ENCODE data around the gene GALNT11.

DNA sequence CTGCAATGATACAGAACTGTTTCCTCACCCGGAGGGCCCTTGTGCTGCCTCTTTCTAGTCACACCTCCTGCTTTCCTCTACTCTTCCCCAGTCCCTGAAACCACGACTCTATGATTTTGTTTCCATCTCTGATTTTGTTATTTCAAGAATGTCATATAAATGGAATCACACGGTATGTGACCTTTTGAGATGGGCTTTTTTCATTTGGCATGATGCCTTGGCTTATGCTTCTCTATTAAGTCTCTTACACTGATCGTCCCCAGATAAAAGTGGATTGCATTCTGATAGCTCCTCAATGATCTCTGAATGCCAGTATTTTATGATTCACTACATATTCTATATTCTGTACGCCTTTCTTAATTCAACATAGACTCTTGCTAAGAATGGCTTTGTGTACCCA, 78.2 kb downstream of the GALNT11 start:
- TF ChIP-seq CTCF (IDR thresholded peaks at IDR 0.05; ENCODE audit: insufficient read depth, low read length) (no peak), GABPA (IDR thresholded peaks at IDR 0.05; ENCODE audit: low read depth) (no peak), SPI1 (IDR thresholded peaks at IDR 0.05; ENCODE audit: borderline replicate concordance, low read depth) (no peak)
